ENCODE data around the gene NKD2. TPM values are rescaled to one million over a fixed set of nuclear protein-coding genes. Genes with fewer than 3 reads are reported as not detected.

Gene NKD2
- polyA plus RNA-seq, 1 donor (not counting 4 experiments of a cell fraction or from before 2014, with no cell fraction given): not detected

- FAIRE-seq: no peak
- Histone ChIP-seq H3K79me2 (ENCODE audit: control insufficient read depth, insufficient read depth, low read length) (no peaks in the 10 kb centered on the region), H3K4me2 (ENCODE audit: control insufficient read depth, extremely low read depth, insufficient read depth, low read depth, low read length) (no peak overlapping the region), H3K4me1 (ENCODE audit: control insufficient read depth, extremely low read depth, insufficient read depth, low read length) (no peaks in the 10 kb centered on the region), H3K27me3 (ENCODE audit: control insufficient read depth, extremely low read depth, insufficient read depth, low read length) (no peaks in the 10 kb centered on the region), H3K27ac (ENCODE audit: control insufficient read depth, insufficient read depth, low read length) (no peak overlapping the region), H3K9ac (ENCODE audit: control insufficient read depth, extremely low read depth, insufficient read depth, low read length) (no peak overlapping the region), H3K4me3 (ENCODE audit: control insufficient read depth in 2 of 3, extremely low read depth in 1 of 3, insufficient read depth in 2 of 3, low read depth in 1 of 3, low read length in 3 of 3) (no peak overlapping the region), H4K20me1 (ENCODE audit: control insufficient read depth, extremely low read depth, insufficient read depth, low read length) (no peaks in the 10 kb centered on the region), H3K9me1 (ENCODE audit: control insufficient read depth, extremely low read depth, insufficient read depth, low read length) (no peaks in the 10 kb centered on the region), H2AFZ (ENCODE audit: control insufficient read depth, low read length) (no peak overlapping the region), H3K36me3 (ENCODE audit: control insufficient read depth in 2 of 2, extremely low read depth in 1 of 2, insufficient read depth in 2 of 2, low read length in 2 of 2) (no peaks in the 10 kb centered on the region), H3K9me3 (ENCODE audit: control insufficient read depth, low read depth, low read length) (peaks cover 2% of the 10 kb centered on the region)
- TF ChIP-seq EZH2 (IDR thresholded peaks at IDR 0.05; ENCODE audit: low read length) (no peak), CTCF (optimal IDR thresholded peaks at IDR 0.05 in 1 of 3, IDR thresholded peaks at IDR 0.05 in 1 of 3, conservative IDR thresholded peaks at IDR 0.05 in 1 of 3; ENCODE audit: extremely low read depth in 1 of 3, insufficient read depth in 2 of 3, low read length in 3 of 3) (no peak)
- no peak for DNase-seq (ENCODE audit: low read depth, low spot score)
- dilution Hi-C loops (cut with MboI; ENCODE audit: extremely low pct_ligation_motif_present, low sequenced_read_pairs): no loop called here
Measured at GRCh38 chr5:980001-980588, 28.5 kb upstream of the NKD2 start.

GRCh38 chr5:980966-981365 is 27.6 kb upstream of the NKD2 start:
- dilution Hi-C loops (cut with MboI; ENCODE audit: extremely low pct_ligation_motif_present, low sequenced_read_pairs): no loop called here
- Histone ChIP-seq H2AFZ (ENCODE audit: control insufficient read depth, low read length) (no peak overlapping the region), H3K9ac (ENCODE audit: control insufficient read depth, extremely low read depth, insufficient read depth, low read length) (no peak overlapping the region), H3K9me1 (ENCODE audit: control insufficient read depth, extremely low read depth, insufficient read depth, low read length) (no peaks in the 10 kb centered on the region), H3K4me1 (ENCODE audit: control insufficient read depth, extremely low read depth, insufficient read depth, low read length) (no peaks in the 10 kb centered on the region), H3K79me2 (ENCODE audit: control insufficient read depth, insufficient read depth, low read length) (no peaks in the 10 kb centered on the region), H3K27ac (ENCODE audit: control insufficient read depth, insufficient read depth, low read length) (no peak overlapping the region), H4K20me1 (ENCODE audit: control insufficient read depth, extremely low read depth, insufficient read depth, low read length) (no peaks in the 10 kb centered on the region), H3K9me3 (ENCODE audit: control insufficient read depth, low read depth, low read length) (peaks cover 2% of the 10 kb centered on the region), H3K27me3 (ENCODE audit: control insufficient read depth, extremely low read depth, insufficient read depth, low read length) (no peaks in the 10 kb centered on the region), H3K4me3 (ENCODE audit: control insufficient read depth in 2 of 3, extremely low read depth in 1 of 3, insufficient read depth in 2 of 3, low read depth in 1 of 3, low read length in 3 of 3) (no peak overlapping the region), H3K36me3 (ENCODE audit: control insufficient read depth in 2 of 2, extremely low read depth in 1 of 2, insufficient read depth in 2 of 2, low read length in 2 of 2) (no peaks in the 10 kb centered on the region), H3K4me2 (ENCODE audit: control insufficient read depth, extremely low read depth, insufficient read depth, low read depth, low read length) (no peak overlapping the region)
- no peak for DNase-seq (ENCODE audit: low read depth, low spot score)
- no peak for TF ChIP-seq CTCF (optimal IDR thresholded peaks at IDR 0.05 in 1 of 3, IDR thresholded peaks at IDR 0.05 in 1 of 3, conservative IDR thresholded peaks at IDR 0.05 in 1 of 3; ENCODE audit: extremely low read depth in 1 of 3, insufficient read depth in 2 of 3, low read length in 3 of 3)
- TF ChIP-seq EZH2 (IDR thresholded peaks at IDR 0.05; ENCODE audit: low read length): no peak
- FAIRE-seq: no peak
